Neural progenitor cell (in vitro differentiated cells): ENCODE data around the gene DAPK2. TPM values are rescaled to one million over a fixed set of nuclear protein-coding genes. Genes with fewer than 3 reads are reported as not detected.

Experiments used
- DNase-seq: peaks from one replicate; pipeline ENCODE4 v3.0.0-alpha.2; 2016; ENCODE audit warnings: low spot score
- H2AFZ ChIP-seq: fragments of 200-600 bp; sonication (generic); replicated peaks from 2 replicates; pipeline ENCODE4 v1.6.1; 2016; ENCODE audit warnings: antibody characterized with exemption
- H3F3A ChIP-seq: fragments of 200-600 bp; sonication (generic); 2 replicates; pipeline ENCODE4 v1.6.1; 2016; ENCODE audit warnings: antibody characterized with exemption, low read depth
- H3K27ac ChIP-seq: fragments of 200-600 bp; sonication (generic); 2 replicates; pipeline ENCODE4 v1.5.1; 2016; ENCODE audit warnings: mild to moderate bottlenecking
- H3K27me3 ChIP-seq: fragments of 200-600 bp; sonication (generic); 2 replicates; pipeline ENCODE4 v1.6.1; 2016; ENCODE audit warnings: mild to moderate bottlenecking, moderate library complexity
- H3K36me3 ChIP-seq: fragments of 200-600 bp; sonication (generic); 2 replicates; pipeline ENCODE4 v1.5.1; 2016
- H3K4me1 ChIP-seq: fragments of 200-600 bp; sonication (generic); 2 replicates; pipeline ENCODE4 v1.6.1; 2016; ENCODE audit warnings: mixed run types
- H3K4me2 ChIP-seq: fragments of 200-600 bp; sonication (generic); 2 replicates; pipeline ENCODE4 v1.6.1; 2016
- H3K4me3 ChIP-seq: fragments of 200-600 bp; sonication (generic); 2 replicates; pipeline ENCODE4 v1.5.1; 2016
- H3K79me2 ChIP-seq: fragments of 200-600 bp; sonication (generic); 2 replicates; pipeline ENCODE4 v1.6.1; 2016; ENCODE audit warnings: low read depth
- H3K9ac ChIP-seq: fragments of 200-600 bp; sonication (generic); 2 replicates; pipeline ENCODE4 v1.6.1; 2016
- H3K9me3 ChIP-seq: fragments of 200-600 bp; sonication (generic); 2 replicates; pipeline ENCODE4 v1.5.1; 2016; ENCODE audit warnings: low read depth
- H4K20me1 ChIP-seq: fragments of 200-600 bp; sonication (generic); 2 replicates; pipeline ENCODE4 v1.6.1; 2016; ENCODE audit warnings: low read depth
- H3K27ac Mint-ChIP-seq: 3 replicates; pipeline ENCODE4 v1.8.0; 2021; ENCODE audit warnings: mixed read lengths
- H3K27me3 Mint-ChIP-seq: 2 replicates; pipeline ENCODE4 v1.8.0; 2022; ENCODE audit warnings: low read depth, mild to moderate bottlenecking, inconsistent platforms, moderate library complexity, mixed read lengths; ENCODE audit not compliant: insufficient read depth
- H3K36me3 Mint-ChIP-seq: 3 replicates; pipeline ENCODE4 v1.8.0; 2021; ENCODE audit warnings: mixed read lengths
- H3K4me1 Mint-ChIP-seq: 3 replicates; pipeline ENCODE4 v1.8.0; 2021; ENCODE audit warnings: mixed read lengths
- H3K4me3 Mint-ChIP-seq: 3 replicates; pipeline ENCODE4 v1.8.0; 2021; ENCODE audit warnings: mild to moderate bottlenecking, moderate library complexity, mixed read lengths
- H3K9me3 Mint-ChIP-seq: 3 replicates; pipeline ENCODE4 v1.8.0; 2020; ENCODE audit warnings: mixed read lengths
- CTCF ChIP-seq: fragments of 200-600 bp; sonication (generic); IDR thresholded peaks from 2 replicates; pipeline ENCODE4 v1.5.1; 2017; ENCODE audit warnings: antibody characterized with exemption, mild to moderate bottlenecking
- EZH2 ChIP-seq: fragments of 200-600 bp; sonication (generic); IDR thresholded peaks from 2 replicates; pipeline ENCODE4 v1.6.1; 2017; ENCODE audit warnings: antibody characterized with exemption, mild to moderate bottlenecking, moderate library complexity
- EZH2phosphoT487 ChIP-seq: fragments of 200-600 bp; sonication (generic); IDR thresholded peaks from 2 replicates; pipeline ENCODE4 v1.6.1; 2017; ENCODE audit warnings: antibody characterized with exemption
- total RNA-seq: library from RNA; depleted of rRNA; stranded (reverse); fragments of >200 nt; gene quantifications from 2 replicates; pipeline ENCODE4 v1.2.3, GENCODE V29; 2015; ENCODE audit warnings: low replicate concordance

The DAPK2 gene
- total RNA-seq, 1 donor from 2014 or later = 5.4 TPM

- Histone ChIP-seq H3K27me3 (no peaks in the 10 kb centered on the region), H3K9ac (peak overlapping the region; percentile 34), H3K9me3 (no peaks in the 10 kb centered on the region), H3F3A (peaks cover 24% of the 10 kb centered on the region), H4K20me1 (peaks cover 20% of the 10 kb centered on the region), H3K4me3 (peak overlapping the region; percentile 79), H2AFZ (peak overlapping the region; percentile 95), H3K4me2 (peak overlapping the region; percentile 84), H3K27ac (no peak overlapping the region), H3K36me3 (peaks cover 8% of the 10 kb centered on the region), H3K79me2 (peaks cover 73% of the 10 kb centered on the region), H3K4me1 (peaks cover 24% of the 10 kb centered on the region)
- H3K9me3 Mint-ChIP-seq = no peaks in the 10 kb centered on the region
- H3K27ac Mint-ChIP-seq = peak overlapping the region; percentile 98
- no peak for TF ChIP-seq EZH2
- TF ChIP-seq CTCF = peak; percentile 4
- H3K4me1 Mint-ChIP-seq = peaks cover 50% of the 10 kb centered on the region
- H3K27me3 Mint-ChIP-seq = peaks cover 2% of the 10 kb centered on the region
- H3K4me3 Mint-ChIP-seq = peak overlapping the region; percentile 98
- peaks cover 4% of the 10 kb centered on the region for H3K36me3 Mint-ChIP-seq
- DNase-seq = peak; percentile 61
These were observed 46.8 kb upstream of the DAPK2 start for GRCh38 chr15:64092864-64093626.

- peaks cover 2% of the 10 kb centered on the region for H3K27me3 Mint-ChIP-seq
- no peak for DNase-seq
- no peak overlapping the region for H3K9ac ChIP-seq
- H3F3A ChIP-seq = peaks cover 24% of the 10 kb centered on the region
- H3K27ac ChIP-seq = no peak overlapping the region
- no peaks in the 10 kb centered on the region for H3K9me3 Mint-ChIP-seq
- no peak overlapping the region for H2AFZ ChIP-seq
- H3K4me3 ChIP-seq = peak overlapping the region; percentile 79
- H3K4me1 Mint-ChIP-seq = peaks cover 42% of the 10 kb centered on the region
- no peak for TF ChIP-seq EZH2
- TF ChIP-seq CTCF = peak; percentile 26
- no peak for TF ChIP-seq EZH2phosphoT487
- H3K27me3 ChIP-seq = no peaks in the 10 kb centered on the region
- H3K36me3 Mint-ChIP-seq = peaks cover 11% of the 10 kb centered on the region
- peaks cover 12% of the 10 kb centered on the region for H4K20me1 ChIP-seq
- peak overlapping the region; percentile 84 for H3K4me2 ChIP-seq
- H3K4me3 Mint-ChIP-seq = peak overlapping the region; percentile 98
- H3K79me2 ChIP-seq = peaks cover 71% of the 10 kb centered on the region
- H3K4me1 ChIP-seq = peaks cover 16% of the 10 kb centered on the region
- no peak overlapping the region for H3K27ac Mint-ChIP-seq
- peaks cover 16% of the 10 kb centered on the region for H3K36me3 ChIP-seq
- no peaks in the 10 kb centered on the region for H3K9me3 ChIP-seq
These were observed 46.0 kb upstream of the DAPK2 start for GRCh38 chr15:64092075-64092820.

GRCh38 chr15:64090527-64090926 is 44.2 kb upstream of the DAPK2 start:
- peaks cover 33% of the 10 kb centered on the region for H3K4me1 Mint-ChIP-seq
- no peak overlapping the region for H2AFZ ChIP-seq
- peaks cover 56% of the 10 kb centered on the region for H3K79me2 ChIP-seq
- H3K36me3 Mint-ChIP-seq = peaks cover 13% of the 10 kb centered on the region
- H3K27me3 Mint-ChIP-seq = peaks cover under 1% of the 10 kb centered on the region
- no peaks in the 10 kb centered on the region for H4K20me1 ChIP-seq
- H3K27me3 ChIP-seq = no peaks in the 10 kb centered on the region
- H3K4me3 ChIP-seq = no peak overlapping the region
- no peak overlapping the region for H3K9ac ChIP-seq
- H3K4me3 Mint-ChIP-seq = no peak overlapping the region
- peaks cover 12% of the 10 kb centered on the region for H3F3A ChIP-seq
- H3K27ac Mint-ChIP-seq = no peak overlapping the region
- no peaks in the 10 kb centered on the region for H3K9me3 Mint-ChIP-seq
- H3K27ac ChIP-seq = no peak overlapping the region
- peaks cover 16% of the 10 kb centered on the region for H3K36me3 ChIP-seq
- no peaks in the 10 kb centered on the region for H3K9me3 ChIP-seq
- no peak for DNase-seq
- H3K4me1 ChIP-seq = peaks cover 14% of the 10 kb centered on the region
- no peak overlapping the region for H3K4me2 ChIP-seq
- no peak for TF ChIP-seq EZH2phosphoT487
- no peak for TF ChIP-seq EZH2
- no peak for TF ChIP-seq CTCF
